Keratinocyte (primary cell): Measurements from ENCODE around the gene CPHXL.

Experiments
- EZH2 ChIP-seq: IDR thresholded peaks from one replicate; pipeline ENCODE4 v1.6.1; 2012; ENCODE audit warnings: inconsistent platforms, mild to moderate bottlenecking, low read length, moderate library complexity
- TF ChIP-seq, protein P1 (sequence below), 3 experiments: IDR thresholded peaks in 1 of 3; conservative IDR thresholded peaks in 1 of 3; optimal IDR thresholded peaks in 1 of 3; 2 replicates in 2 of 3; 3 replicates in 1 of 3; pipeline versions ENCODE3 to v1.5.1; 2011; ENCODE audit warnings: low read length in 3 of 3, mild to moderate bottlenecking in 3 of 3, moderate library complexity in 2 of 3, control low read depth in 1 of 3, inconsistent platforms in 1 of 3; ENCODE audit not compliant: insufficient read depth in 2 of 3; ENCODE audit errors: extremely low read depth in 1 of 3

DNA sequence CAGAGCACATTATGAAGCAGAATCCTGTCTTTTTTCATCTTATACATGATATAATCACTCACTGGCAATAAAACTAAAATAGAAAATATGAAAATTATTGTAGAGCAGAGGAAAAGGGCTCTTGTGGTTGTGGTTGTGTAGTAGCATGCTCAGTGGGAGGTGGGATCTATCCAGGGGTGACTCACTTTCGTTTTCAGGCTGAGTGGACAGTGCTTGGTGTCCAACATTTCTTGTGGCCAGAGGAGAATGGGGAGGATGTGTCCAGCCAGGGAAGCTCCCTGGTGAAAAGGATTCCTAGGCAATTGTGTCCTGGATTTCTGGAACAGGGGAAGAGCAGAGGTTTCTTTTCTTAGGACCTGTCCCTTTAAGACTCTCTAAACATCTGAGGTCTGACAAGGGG is 31.9 kb upstream of the CPHXL start:
- TF ChIP-seq, protein P1, sequence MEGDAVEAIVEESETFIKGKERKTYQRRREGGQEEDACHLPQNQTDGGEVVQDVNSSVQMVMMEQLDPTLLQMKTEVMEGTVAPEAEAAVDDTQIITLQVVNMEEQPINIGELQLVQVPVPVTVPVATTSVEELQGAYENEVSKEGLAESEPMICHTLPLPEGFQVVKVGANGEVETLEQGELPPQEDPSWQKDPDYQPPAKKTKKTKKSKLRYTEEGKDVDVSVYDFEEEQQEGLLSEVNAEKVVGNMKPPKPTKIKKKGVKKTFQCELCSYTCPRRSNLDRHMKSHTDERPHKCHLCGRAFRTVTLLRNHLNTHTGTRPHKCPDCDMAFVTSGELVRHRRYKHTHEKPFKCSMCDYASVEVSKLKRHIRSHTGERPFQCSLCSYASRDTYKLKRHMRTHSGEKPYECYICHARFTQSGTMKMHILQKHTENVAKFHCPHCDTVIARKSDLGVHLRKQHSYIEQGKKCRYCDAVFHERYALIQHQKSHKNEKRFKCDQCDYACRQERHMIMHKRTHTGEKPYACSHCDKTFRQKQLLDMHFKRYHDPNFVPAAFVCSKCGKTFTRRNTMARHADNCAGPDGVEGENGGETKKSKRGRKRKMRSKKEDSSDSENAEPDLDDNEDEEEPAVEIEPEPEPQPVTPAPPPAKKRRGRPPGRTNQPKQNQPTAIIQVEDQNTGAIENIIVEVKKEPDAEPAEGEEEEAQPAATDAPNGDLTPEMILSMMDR (optimal IDR thresholded peaks at IDR 0.05 in 1 of 3, IDR thresholded peaks at IDR 0.05 in 1 of 3, conservative IDR thresholded peaks at IDR 0.05 in 1 of 3; ENCODE audit: extremely low read depth in 1 of 3, insufficient read depth in 2 of 3, low read length in 3 of 3) = no peak
- no peak for TF ChIP-seq EZH2
